Measurements from ENCODE around the gene EIF4E2.

The EIF4E2 gene

DNA sequence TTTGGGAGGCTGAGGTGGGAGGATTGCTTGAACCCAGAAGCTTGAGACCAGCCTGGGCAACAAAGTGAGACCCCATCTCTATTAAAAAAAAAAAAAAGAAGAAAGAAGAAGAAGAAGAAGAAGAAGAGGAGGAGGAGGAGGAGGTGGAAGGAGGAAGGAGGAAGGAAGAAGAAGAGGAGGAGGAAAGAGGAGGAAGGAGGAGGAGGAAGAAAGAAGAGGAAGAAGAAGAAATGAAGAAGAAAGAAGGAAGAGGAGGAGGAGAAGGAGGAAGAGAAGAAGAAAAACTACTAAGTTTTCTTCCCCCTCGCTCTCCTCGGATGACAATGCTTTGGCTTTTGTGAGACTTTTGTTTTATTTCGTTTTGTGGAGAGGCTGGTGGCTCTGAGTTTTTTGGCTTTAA is 52.8 kb downstream of the EIF4E2 start:
- no peak for DNase-seq

DNA sequence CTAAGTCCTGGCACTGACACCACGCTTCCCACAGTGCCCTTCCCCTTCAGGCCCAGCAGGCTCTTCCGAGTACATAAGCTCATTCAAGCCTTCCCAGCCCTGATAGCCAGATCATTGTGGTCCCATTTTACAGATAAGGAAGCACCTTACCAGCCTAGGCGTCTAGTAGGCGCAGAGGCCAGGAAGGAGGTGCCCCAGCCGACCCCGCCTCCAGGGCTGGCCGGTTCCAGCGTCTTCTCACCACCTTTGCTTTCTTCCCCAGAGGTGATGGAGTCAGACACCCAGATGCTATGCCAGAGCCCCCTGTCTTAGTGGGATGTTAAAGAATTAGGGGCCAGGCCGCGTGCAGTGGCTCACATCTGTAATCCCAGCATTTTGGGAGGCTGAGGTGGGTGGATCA is 54.0 kb downstream of the EIF4E2 start:
- no peak for DNase-seq

DNA sequence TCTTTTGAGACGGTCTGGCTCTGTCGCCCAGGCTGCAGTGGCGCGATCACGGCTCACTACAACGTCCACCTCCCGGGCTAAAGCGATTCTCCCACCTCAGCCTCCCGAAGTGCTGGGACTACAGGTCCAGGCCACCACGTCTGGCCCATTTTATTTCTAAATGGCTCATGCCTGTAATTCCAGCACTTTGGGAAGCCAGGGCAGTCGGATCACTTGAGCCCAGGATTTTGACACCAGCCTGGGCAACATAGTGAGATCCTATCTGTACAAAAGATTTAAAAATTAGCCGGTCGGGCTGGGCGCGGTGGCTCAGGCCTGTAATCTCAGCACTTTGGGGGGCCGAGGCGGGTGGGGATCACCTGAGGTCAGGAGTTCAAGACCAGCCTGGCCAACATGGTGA is 56.5 kb downstream of the EIF4E2 start:
- no peak for DNase-seq

DNA sequence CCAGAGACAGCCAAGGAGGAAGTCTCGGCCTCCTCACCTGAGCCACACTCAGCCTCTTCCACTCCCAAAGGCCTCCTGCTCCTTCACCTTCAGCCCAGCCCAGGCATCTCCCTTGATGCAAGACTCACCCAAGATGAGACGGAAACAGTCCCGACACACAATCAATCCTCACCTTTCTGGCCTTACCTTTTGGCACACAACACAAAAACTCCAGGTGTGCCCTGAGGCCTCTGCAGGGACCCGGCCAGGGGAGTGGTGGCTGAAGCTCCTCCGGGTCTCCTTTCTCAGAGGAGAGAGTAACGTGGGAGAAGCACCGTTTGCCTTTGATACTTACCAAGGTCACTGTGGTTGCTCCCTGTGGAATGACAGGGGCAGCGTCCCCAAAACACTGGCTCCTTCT is 59.1 kb downstream of the EIF4E2 start:
- DNase-seq: no peak

DNA sequence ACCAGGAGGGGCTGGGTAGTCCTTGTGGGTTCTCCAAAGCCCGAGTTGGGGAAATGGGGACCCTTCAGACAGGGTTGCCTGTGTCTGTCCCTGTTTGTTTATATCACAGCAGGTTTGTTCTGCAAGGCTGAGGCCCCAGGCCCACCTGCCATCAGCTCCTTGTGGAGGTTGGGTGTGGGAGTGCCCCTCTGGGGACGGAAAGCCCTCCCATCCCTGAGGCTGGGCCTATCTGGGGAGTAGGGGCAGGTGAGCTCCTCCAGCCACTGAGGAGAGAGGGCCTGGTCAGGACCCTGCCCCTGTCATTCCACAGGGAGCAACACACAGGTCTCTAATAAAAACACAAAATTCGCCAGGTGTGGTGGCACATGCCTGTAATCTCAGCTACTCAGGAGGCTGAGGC is 59.6 kb downstream of the EIF4E2 start:
- DNase-seq: no peak

DNA sequence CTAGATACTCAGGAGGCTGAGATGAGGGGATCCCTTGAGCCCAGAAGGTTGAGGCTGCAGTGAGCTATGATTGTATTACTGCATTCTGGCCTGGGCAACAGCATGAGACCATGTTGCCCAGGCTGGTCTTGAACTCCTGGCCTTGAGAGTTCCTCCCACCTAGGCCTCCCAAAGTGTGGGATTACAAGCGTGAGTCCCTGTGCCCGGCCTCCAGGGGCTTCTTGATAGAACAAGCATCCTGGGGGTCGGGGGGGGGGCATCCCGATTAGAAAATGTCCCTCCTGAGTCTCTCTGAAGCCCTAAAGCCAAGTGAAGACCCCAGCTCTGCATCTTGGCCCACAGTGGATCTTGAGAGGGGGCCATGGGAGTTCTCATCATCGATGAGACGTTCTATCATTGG is 60.6 kb downstream of the EIF4E2 start:
- no peak for DNase-seq

DNA sequence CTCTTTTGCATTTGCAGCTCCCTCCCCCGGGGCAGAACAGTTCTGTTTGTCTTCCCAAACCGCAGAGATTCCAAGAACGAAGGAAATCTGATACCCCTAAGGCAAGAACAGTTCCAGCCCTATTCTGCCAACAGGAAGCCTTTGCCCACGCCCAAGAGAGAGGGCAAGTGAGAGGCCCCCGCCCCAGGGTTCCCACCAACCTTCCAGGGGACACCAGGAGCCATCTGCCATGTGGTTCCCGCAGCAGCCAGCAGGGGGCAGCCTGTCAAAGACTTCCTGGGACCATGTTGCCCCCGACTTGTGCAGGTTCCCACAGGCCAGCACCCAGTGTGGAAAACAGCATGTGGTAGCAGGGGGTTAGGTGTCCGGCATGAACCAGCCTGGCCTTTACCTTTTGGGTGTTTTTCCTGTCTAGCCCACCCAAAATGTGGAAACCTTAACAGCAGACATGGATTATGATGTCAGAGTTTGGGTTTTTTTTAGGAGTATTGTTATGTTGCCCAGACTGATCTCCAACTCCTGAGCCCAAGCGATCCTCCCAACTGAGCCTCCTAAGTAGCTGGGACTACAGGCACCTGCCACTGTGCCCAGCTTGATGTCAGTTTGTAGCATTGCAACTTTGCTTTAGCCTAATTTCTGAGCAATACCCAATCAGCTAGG is 61.2 kb downstream of the EIF4E2 start:
- DNase-seq: peak; percentile 36

DNA sequence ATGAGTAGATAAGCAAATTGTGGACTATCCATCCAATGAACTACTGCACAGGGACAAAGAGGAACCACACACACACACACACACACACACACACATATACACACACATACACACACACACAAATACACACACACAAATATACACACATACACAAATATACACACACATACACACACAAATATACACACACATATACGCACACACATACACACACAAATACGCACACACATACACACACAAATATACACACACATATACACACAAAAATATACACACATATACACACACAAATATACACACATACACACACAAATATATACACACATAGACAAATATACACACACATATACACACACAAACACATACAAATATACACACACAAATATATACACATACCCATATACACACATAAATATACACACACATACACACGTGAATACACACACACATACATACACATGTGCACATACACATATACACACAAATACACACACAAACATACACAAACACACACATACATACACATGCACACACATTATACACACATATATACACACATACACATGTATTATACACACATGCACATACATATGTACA is 63.1 kb downstream of the EIF4E2 start:
- DNase-seq: no peak

DNA sequence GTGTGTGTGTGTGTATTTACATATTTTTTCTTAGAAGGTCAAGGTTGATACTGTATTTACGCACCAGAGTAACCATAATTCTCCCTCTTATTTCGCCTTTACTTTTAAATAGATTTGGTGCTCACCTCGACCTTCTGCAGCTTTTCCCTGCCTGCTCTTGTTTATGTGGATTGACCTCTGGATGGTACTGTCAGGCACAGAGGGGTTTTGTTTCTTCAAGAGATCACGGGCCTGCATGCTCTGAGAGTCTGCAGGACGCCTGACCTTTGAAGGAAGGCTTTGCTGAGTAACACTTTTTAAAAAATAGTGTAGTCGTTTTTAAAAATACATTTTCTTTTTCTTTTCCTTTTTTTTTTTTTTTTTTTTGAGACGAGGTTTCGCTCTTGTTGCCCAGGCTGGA is 64.8 kb downstream of the EIF4E2 start:
- DNase-seq: no peak

All from RPMI8226 (cell line).